ENCODE measurements around the gene B4GALT6.

Gene B4GALT6

GRCh38 chr18:31658670-31659575 is 25.5 kb downstream of the B4GALT6 start:
- DNase-seq, result peak in 1 of 2 donors; percentile 28

DNA sequence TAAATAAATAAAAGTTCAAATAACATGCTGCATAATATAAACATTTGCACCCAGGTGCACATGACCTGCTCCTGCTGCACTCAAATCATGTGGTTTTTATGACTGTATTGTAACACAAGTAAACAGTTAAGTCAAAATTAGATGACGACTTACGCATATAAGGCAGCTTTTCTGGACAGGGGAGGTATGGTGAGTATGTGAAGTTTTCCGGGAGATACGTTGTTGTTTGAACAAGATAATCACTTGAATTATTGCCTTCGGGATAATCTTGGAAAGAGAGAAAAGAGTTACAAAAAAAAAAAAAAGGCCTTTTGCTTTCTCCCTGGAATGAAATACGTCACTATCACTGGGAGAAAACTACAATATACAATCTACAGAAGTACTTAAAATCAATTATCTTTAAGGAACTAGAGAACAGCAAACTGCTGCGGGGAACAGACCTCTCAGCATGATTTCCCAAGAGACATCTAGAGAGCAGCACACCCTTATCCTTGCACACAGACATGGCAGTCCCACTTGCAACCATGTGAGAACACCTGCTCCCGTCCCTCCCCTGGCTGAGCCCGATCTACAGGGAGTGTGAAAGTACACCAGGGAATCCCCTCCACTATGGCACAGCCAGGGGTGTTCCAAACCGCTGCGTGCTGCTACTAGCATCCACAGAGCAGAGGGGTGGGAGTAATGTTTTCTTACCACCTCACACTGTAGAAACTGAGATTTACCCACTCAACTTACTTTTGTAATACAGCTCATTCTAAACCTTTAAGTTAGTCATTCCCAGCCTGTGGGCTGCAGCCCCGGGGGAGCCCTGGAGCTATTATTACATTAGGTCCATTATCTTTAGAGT is 26.3 kb downstream of the B4GALT6 start:
- DNase-seq, result no peak

- no peak for DNase-seq
Measured at GRCh38 chr18:31656754-31657153, 27.6 kb downstream of the B4GALT6 start.

- no peak for DNase-seq
Measured at GRCh38 chr18:31655354-31655753, 29.0 kb downstream of the B4GALT6 start.

GRCh38 chr18:31652877-31653276 is 31.5 kb downstream of the B4GALT6 start:
- no peak for DNase-seq

GRCh38 chr18:31652357-31652756 is 32.0 kb downstream of the B4GALT6 start:
- DNase-seq, result no peak

DNA sequence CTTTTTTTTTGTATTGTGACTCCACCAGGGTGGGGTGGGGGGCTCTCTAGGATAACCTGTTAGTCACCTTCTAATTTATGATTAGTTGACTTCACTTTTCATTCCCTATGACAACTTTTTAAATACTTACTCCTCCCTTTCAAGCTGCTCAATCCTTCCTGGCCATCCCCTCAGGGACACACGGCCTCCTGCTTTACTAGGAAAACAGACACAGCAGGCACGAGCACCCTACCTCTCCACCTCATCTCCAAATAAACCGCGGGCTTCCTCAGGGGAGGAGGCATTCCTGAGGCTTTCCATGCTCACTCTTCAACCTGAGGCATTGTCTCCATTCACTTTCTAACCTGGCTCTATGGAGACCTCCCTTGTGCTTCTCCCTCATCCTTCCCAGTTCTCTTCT is 33.0 kb downstream of the B4GALT6 start:
- no peak for DNase-seq

- DNase-seq, result no peak
Measured at GRCh38 chr18:31649978-31650719, 34.2 kb downstream of the B4GALT6 start.

DNA sequence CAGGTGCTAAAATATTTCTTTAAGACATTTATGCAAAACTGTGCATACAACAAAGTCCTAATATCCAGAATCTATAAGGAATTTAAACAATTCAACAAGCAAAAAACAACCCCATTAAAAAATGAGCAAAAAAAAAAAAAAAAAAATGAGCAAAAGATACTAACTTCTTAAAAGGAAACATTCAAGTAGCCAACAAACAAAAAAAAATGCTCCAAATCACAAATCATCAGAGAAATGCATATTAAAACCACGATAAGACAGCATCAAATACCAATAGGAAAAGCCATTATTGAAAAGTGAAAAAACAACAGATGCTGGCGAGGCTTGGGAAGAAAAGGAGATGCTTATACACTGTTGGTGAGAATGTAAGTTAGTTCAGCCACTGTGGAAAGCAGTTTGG is 34.9 kb downstream of the B4GALT6 start:
- DNase-seq, result no peak

DNA sequence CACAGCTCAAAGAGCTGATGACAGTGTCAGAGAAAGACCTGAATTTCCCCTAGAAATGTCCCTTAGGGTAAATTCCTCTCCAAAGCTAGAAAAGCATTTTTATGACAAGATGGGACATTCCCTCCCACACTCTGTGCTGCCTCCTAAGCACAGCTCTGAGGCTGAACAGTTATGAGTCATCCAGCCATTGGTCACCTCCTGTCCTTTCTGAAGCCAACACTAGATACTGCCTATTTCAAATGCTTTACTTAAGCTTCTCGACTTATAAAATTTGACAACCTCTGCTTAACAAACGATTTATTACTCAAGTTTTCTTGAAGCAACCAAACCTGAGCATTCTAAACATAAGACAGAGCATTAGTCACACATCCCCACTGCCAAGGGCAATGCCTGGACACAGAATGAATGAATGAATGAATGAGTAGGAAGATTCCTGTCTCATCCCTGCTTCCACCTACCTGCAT is 35.4 kb downstream of the B4GALT6 start:
- DNase-seq, result no peak

- no peak for DNase-seq
Measured at GRCh38 chr18:31648458-31648857, 35.9 kb downstream of the B4GALT6 start.

GRCh38 chr18:31647127-31647753 is 37.1 kb downstream of the B4GALT6 start:
- DNase-seq, result no peak

DNA sequence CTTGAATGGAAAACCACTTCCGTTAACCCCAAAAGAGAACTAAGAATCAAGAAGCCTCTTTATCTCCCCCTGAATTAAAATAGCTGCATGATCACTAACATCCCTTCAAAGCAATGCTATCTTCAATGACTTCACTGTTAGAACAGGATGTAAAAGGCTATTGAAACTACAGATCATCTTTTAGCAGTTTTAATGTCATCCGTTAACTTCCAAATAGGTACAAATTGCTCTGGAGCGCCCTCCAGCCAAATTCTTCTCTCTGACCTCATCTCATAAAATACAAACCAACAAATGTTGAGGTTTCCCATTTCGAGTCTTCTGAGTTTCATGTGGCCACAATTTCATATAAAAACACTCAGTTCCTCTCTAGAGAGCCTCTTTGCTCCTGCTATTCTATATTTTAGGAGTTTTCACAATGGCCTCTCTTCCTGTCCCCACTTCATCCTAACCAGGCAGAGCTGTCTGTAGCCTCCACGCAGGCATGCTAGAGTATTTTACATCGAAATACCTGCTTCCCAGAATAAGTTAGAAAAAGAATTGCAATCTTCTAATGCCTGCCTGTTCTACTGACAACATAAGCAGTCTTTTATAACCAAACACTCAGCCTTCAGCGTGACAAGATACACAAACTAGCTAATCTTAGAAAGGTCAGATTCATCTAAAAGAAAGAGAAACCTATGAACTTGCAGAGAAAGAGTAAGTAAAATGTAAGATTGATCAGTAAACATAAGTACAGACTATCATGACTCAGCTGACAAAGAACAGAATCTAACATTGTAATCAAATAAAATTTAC is 37.9 kb downstream of the B4GALT6 start:
- DNase-seq, result no peak

DNA sequence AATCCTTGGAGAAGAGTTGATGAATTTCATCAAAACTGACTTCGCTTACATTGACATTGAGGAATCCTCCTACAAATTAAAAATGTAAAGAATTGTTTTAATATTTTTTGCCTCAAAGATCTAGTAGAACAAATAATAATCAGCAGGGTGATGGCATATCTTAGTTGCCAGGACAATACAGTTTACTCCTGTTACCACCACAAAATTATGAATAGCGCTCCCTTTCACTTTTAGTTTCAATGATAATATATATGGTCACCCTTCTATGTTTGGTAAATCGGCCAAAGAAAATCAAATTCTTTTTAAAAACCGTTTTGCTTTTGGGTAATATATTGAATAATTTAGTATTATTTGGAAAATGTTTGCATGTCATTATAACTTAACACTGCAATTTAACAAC is 39.0 kb downstream of the B4GALT6 start:
- DNase-seq, result no peak

DNA sequence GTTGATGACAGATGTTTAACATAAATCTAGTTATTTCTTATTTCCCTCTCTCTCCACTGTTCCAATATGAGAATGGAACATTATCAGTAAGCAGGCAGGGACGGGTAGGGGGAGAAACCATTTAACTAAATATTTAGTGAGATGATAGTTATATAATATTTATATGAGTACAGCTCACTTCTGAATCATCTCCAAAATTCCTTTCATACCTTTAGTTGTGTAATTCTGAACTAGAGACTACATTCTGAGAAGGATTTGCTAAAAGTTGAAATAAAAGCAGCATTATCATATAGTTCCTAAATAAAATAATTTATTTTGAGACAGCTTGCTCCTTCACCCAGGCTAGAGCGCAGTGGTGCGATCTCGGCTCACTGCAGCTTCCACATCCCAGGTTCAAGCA is 41.4 kb downstream of the B4GALT6 start:
- DNase-seq, result no peak

DNA sequence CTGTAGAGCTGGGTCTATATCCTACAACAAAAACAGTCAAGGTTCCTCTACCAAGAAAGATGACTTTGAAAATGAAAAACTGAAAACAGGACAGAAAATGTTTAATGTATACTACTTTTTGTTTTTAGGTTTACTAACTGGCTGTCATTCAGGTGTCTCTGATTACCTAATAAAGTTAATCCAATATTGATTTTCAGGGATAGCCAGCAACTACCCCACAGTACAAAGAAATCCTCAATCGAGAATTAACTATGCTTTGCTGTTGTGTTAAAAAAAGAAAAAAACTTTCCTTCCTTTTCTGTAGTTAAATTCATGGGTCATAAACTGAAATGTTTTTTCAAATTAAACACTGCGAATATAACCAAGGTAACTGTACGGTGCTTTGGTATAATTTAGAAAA is 46.9 kb downstream of the B4GALT6 start:
- DNase-seq, result no peak

GRCh38 chr18:31636387-31636786 is 48.0 kb downstream of the B4GALT6 start:
- no peak for DNase-seq

DNA sequence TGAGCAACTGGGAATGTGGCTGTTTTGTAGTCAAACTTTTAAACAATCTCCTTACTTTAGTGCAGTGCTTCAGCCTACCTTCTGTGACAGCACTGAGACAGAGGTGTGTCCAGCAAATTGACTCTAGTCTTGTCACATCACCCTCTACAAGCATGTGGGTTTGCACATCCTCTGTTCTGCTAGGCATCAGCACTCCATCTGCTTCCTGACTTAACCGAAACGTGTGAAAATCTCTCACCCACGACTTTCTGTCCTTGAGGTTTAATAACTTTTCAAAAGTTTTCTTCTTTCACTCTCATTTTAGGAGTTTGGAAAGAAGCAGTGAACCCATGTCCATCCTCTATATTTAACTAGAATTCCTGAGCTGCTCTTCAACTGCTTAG is 50.1 kb downstream of the B4GALT6 start:
- DNase-seq, result peak in 1 of 2 donors; percentile 33

- no peak for DNase-seq
Measured at GRCh38 chr18:31633392-31634330, 50.7 kb downstream of the B4GALT6 start.

DNA sequence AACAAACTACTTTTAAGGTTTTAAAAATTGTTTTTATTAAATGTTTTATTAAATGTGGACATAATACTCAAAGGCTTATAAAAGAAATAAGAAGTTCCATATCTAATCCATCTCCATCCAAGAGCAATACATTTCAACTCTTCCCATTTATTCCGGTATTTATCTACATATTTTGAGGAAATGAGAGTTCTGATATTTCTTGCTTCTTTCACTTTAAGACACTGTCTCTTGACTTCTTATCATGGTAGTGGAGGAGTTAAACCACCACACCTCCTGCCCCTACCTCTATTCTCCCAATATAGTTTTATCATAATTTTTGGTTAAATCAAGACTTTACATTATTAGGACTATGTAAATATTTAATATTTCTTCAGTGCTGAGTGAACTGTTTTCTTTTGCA is 52.0 kb downstream of the B4GALT6 start:
- no peak for DNase-seq

DNA sequence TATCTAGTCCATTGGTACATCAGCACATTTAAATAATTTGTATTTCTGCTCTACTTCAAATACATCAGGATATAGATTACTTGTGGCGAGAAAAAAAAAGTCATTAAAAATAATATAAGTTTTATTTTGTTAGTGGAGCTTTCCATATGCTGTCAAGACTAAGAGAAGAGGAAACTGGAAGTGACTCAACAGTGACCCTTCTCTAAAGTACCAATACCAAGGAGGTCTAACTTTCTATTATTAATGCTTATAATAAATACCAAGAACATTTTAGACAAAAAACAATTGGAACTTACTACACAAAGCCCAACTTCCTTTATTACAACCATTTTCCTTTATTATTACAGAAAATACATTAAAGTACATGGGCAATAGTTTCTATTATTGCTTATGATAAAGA is 52.9 kb downstream of the B4GALT6 start:
- no peak for DNase-seq
